ENCODE measurements around the gene FOXD2.

The FOXD2 gene

GRCh38 chr1:47481936-47482335 lies 44.1 kb downstream of the FOXD2 start:
- Histone ChIP-seq H4K20me1 (ENCODE audit: insufficient read depth, low read length, poor library complexity, severe bottlenecking) (no peaks in the 10 kb centered on the region), H2AFZ (ENCODE audit: low read length) (no peak overlapping the region), H3F3A (ENCODE audit: low read depth) (no peaks in the 10 kb centered on the region), H3K79me2 (ENCODE audit: insufficient read depth, low read length) (no peaks in the 10 kb centered on the region), H3K9ac (ENCODE audit: low read depth, low read length, poor library complexity, severe bottlenecking) (no peak overlapping the region), H3K4me3 (ENCODE audit: low read length, poor library complexity, severe bottlenecking) (no peak overlapping the region), H3K9me3 (ENCODE audit: insufficient read depth, low read depth, low read length) (no peaks in the 10 kb centered on the region), H3K4me2 (ENCODE audit: low read depth, low read length, poor library complexity, severe bottlenecking) (no peak overlapping the region), H3K36me3 (ENCODE audit: insufficient read depth, low read length) (no peaks in the 10 kb centered on the region), H3K27me3 (ENCODE audit: insufficient read depth, low read length, poor library complexity, severe bottlenecking) (no peaks in the 10 kb centered on the region), H3K9me2 (replicated peaks; ENCODE audit: low read depth, low read length) (no peaks in the 10 kb centered on the region), H3K4me1 (ENCODE audit: insufficient read depth, low read length, poor library complexity, severe bottlenecking) (no peaks in the 10 kb centered on the region)
- TF ChIP-seq EZH2phosphoT487 (IDR thresholded peaks at IDR 0.05; ENCODE audit: borderline replicate concordance) (no peak), CTCF (conservative IDR thresholded peaks at IDR 0.05; ENCODE audit: low read length) (no peak)

GRCh38 chr1:47482786-47483185 lies 44.9 kb downstream of the FOXD2 start:
- Histone ChIP-seq H3K9me2 (replicated peaks; ENCODE audit: low read depth, low read length) (no peaks in the 10 kb centered on the region), H4K20me1 (ENCODE audit: insufficient read depth, low read length, poor library complexity, severe bottlenecking) (no peaks in the 10 kb centered on the region), H3K4me3 (ENCODE audit: low read length, poor library complexity, severe bottlenecking) (no peak overlapping the region), H3K36me3 (ENCODE audit: insufficient read depth, low read length) (no peaks in the 10 kb centered on the region), H3K79me2 (ENCODE audit: insufficient read depth, low read length) (no peaks in the 10 kb centered on the region), H3K27me3 (ENCODE audit: insufficient read depth, low read length, poor library complexity, severe bottlenecking) (no peaks in the 10 kb centered on the region), H3K9ac (ENCODE audit: low read depth, low read length, poor library complexity, severe bottlenecking) (no peak overlapping the region), H3K4me1 (ENCODE audit: insufficient read depth, low read length, poor library complexity, severe bottlenecking) (no peaks in the 10 kb centered on the region), H2AFZ (ENCODE audit: low read length) (no peak overlapping the region), H3K4me2 (ENCODE audit: low read depth, low read length, poor library complexity, severe bottlenecking) (no peak overlapping the region), H3F3A (ENCODE audit: low read depth) (no peaks in the 10 kb centered on the region), H3K9me3 (ENCODE audit: insufficient read depth, low read depth, low read length) (no peaks in the 10 kb centered on the region)
- no peak for TF ChIP-seq EZH2phosphoT487 (IDR thresholded peaks at IDR 0.05; ENCODE audit: borderline replicate concordance)
- TF ChIP-seq CTCF (conservative IDR thresholded peaks at IDR 0.05; ENCODE audit: low read length), result no peak

GRCh38 chr1:47483651-47484050 lies 45.8 kb downstream of the FOXD2 start:
- no peaks in the 10 kb centered on the region for H3K36me3 ChIP-seq (ENCODE audit: insufficient read depth, low read length)
- no peaks in the 10 kb centered on the region for H3K9me2 ChIP-seq (replicated peaks; ENCODE audit: low read depth, low read length)
- no peak overlapping the region for H2AFZ ChIP-seq (ENCODE audit: low read length)
- no peak overlapping the region for H3K9ac ChIP-seq (ENCODE audit: low read depth, low read length, poor library complexity, severe bottlenecking)
- TF ChIP-seq CTCF (conservative IDR thresholded peaks at IDR 0.05; ENCODE audit: low read length), result no peak
- TF ChIP-seq EZH2phosphoT487 (IDR thresholded peaks at IDR 0.05; ENCODE audit: borderline replicate concordance), result no peak
- no peak overlapping the region for H3K4me2 ChIP-seq (ENCODE audit: low read depth, low read length, poor library complexity, severe bottlenecking)
- H3K79me2 ChIP-seq (ENCODE audit: insufficient read depth, low read length), result no peaks in the 10 kb centered on the region
- no peaks in the 10 kb centered on the region for H4K20me1 ChIP-seq (ENCODE audit: insufficient read depth, low read length, poor library complexity, severe bottlenecking)
- no peaks in the 10 kb centered on the region for H3K4me1 ChIP-seq (ENCODE audit: insufficient read depth, low read length, poor library complexity, severe bottlenecking)
- no peaks in the 10 kb centered on the region for H3F3A ChIP-seq (ENCODE audit: low read depth)
- no peaks in the 10 kb centered on the region for H3K9me3 ChIP-seq (ENCODE audit: insufficient read depth, low read depth, low read length)
- no peak overlapping the region for H3K4me3 ChIP-seq (ENCODE audit: low read length, poor library complexity, severe bottlenecking)
- H3K27me3 ChIP-seq (ENCODE audit: insufficient read depth, low read length, poor library complexity, severe bottlenecking), result no peaks in the 10 kb centered on the region
